ENCODE data around the gene ALK.

The ALK gene

DNA sequence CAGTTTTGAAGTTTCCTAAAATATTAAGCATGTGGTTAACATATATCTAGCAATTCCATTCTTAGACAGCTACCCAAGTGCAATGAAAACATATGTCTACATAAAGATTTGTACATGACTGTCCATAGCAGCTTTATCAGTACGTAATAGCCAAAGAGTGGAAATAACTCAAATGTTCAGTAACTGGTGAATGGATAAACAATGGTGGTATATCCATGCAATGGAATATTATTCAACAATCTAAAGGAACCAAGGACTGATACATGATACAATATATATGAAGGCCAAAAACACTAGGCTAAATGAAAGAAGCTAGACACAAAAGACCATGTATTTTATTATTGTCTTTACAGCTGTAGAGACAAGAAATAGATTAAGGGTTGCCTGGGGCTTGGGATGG lies 361.4 kb downstream of the ALK start:
- no peak overlapping the region for H3K4me3 ChIP-seq (ENCODE audit: control insufficient read depth, low read depth, low read length)
- no peak for DNase-seq (ENCODE audit: low read depth)
- TF ChIP-seq CTCF (conservative IDR thresholded peaks at IDR 0.05; ENCODE audit: control insufficient read depth, insufficient read depth, low read depth, low read length): no peak

- TF ChIP-seq CTCF (conservative IDR thresholded peaks at IDR 0.05; ENCODE audit: control insufficient read depth, insufficient read depth, low read depth, low read length): no peak
- H3K4me3 ChIP-seq (ENCODE audit: control insufficient read depth, low read depth, low read length): no peak overlapping the region
- DNase-seq (ENCODE audit: low read depth): no peak
Observed at GRCh38 chr2:29559578-29559977, 361.8 kb downstream of the ALK start.

DNA sequence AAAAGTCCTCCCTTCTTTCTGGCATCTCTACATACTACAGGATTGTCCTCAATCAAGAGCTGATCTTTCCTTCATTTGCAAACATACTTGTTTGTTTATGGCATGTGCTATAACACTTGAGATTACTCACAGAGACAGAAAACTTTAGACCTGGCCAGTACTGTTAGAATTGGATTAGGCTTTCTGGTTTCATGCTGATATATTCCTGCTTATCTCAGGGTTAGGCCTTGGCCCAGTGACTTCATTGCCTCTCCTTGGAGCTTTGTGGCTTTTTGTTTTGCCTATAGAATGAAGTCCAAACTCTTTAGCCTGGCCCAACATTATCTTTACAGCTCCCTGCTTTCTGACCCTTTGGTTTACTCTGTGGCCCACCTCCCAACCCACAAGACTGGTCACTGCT lies 363.3 kb downstream of the ALK start:
- DNase-seq (ENCODE audit: low read depth): no peak
- H3K4me3 ChIP-seq (ENCODE audit: control insufficient read depth, low read depth, low read length): no peak overlapping the region
- no peak for TF ChIP-seq CTCF (conservative IDR thresholded peaks at IDR 0.05; ENCODE audit: control insufficient read depth, insufficient read depth, low read depth, low read length)

DNA sequence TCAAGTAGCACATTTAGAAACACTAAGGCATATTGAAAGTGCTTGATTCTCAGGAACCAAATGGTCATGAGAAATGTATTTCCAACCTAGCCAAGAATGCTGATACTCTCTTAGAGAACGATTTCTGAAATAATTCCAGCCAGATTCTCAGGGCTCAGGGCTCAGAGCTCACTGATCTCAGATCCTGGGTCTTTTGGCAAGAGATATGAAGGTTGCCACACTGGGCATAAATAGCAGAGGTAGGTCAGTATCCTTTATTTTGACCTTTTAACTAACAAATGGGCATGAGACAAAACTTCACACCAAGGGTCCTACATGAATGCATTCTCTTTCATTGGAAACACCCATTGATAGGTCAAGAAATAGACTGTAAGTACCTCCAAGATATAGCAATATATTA lies 364.1 kb downstream of the ALK start:
- DNase-seq (ENCODE audit: low read depth): no peak
- TF ChIP-seq CTCF (conservative IDR thresholded peaks at IDR 0.05; ENCODE audit: control insufficient read depth, insufficient read depth, low read depth, low read length): no peak
- no peak overlapping the region for H3K4me3 ChIP-seq (ENCODE audit: control insufficient read depth, low read depth, low read length)

GRCh38 chr2:29549069-29549380 lies 372.4 kb downstream of the ALK start:
- DNase-seq (ENCODE audit: low read depth): no peak
- H3K4me3 ChIP-seq (ENCODE audit: control insufficient read depth, low read depth, low read length): no peak overlapping the region
- no peak for TF ChIP-seq CTCF (conservative IDR thresholded peaks at IDR 0.05; ENCODE audit: control insufficient read depth, insufficient read depth, low read depth, low read length)

GRCh38 chr2:29544917-29545316 lies 376.5 kb downstream of the ALK start:
- DNase-seq (ENCODE audit: low read depth): no peak
- no peak for TF ChIP-seq CTCF (conservative IDR thresholded peaks at IDR 0.05; ENCODE audit: control insufficient read depth, insufficient read depth, low read depth, low read length)
- no peak overlapping the region for H3K4me3 ChIP-seq (ENCODE audit: control insufficient read depth, low read depth, low read length)

DNA sequence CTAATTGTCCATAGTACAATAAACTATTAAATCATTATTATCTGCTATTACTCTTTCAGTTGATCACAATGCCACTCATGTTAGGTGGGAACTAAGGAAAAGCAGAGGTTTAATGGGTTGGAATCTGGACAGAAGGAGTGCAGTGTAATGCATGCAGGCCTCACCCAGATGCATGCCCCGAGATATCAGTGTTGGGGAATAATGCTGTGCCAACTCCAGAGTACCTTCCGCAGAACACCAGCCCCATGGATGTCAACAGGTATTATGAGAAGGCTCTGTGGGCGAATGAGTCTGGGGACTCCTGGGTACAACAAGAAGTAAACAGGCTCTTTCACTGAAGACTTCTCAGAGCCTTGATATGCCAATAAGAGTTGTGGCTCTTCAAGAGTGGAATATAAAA lies 377.4 kb downstream of the ALK start:
- H3K4me3 ChIP-seq (ENCODE audit: control insufficient read depth, low read depth, low read length): no peak overlapping the region
- no peak for TF ChIP-seq CTCF (conservative IDR thresholded peaks at IDR 0.05; ENCODE audit: control insufficient read depth, insufficient read depth, low read depth, low read length)
- DNase-seq (ENCODE audit: low read depth): no peak
